CD4-positive, alpha-beta T cell treated with Interferon gamma for 1 hour (primary cell): ENCODE measurements around the gene ETV3L.
"Not testable (repeated sequence)": the region's sequence is repeated elsewhere in the genome, so short reads cannot be mapped to it uniquely, and the experiment has no call there.

ENCODE experiments used
- DNase-seq: peaks from one replicate; pipeline ENCODE4 v3.0.0-alpha.2; 2020

ETV3L gene

GRCh38 chr1:157073944-157074685, 25.5 kb downstream of the ETV3L start:
- peak; percentile 33 for DNase-seq

GRCh38 chr1:157069601-157070000, 30.0 kb downstream of the ETV3L start:
- DNase-seq, result no peak

GRCh38 chr1:157059241-157059640, 40.4 kb downstream of the ETV3L start:
- not testable (repeated sequence) for DNase-seq

DNA sequence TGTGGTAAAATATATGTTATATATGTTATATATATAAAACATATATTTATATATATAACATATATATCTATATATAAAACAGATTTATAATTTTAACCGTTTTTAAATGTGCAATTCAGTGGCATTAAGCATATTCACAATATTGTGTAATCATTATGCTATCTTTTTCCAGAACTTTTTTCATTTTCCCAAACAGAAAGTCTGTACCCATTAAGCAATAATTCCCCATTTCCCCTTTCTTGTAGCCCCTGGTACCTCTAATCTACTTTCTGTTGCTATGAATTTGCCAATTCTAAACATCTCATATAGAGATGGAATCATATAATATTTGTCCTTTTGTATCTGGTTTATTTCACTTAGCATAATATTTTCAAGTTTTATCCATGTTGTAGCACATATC, 43.3 kb downstream of the ETV3L start:
- no peak for DNase-seq

GRCh38 chr1:157055729-157056128, 43.9 kb downstream of the ETV3L start:
- DNase-seq, result not testable (repeated sequence)

DNA sequence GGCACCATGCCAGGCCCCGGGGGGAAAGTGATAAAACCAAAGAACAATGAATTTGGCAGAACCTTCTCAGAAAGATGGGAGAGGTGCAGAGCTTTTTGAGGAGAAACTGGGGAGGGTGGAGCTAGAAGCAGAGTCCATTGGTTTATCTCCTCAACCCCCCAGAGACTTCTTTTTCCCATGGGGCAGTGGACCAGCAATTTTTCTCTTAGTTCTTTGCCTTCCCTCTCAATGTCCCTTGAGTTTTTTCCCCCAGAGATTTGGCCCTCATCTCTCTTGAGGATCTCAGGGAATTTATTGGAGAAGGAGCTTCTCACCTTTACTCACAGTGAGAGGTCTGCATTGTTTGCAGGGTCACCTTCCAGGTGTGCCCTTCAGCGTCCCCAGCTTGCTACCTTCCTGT, 48.8 kb downstream of the ETV3L start:
- no peak for DNase-seq

- DNase-seq, result no peak
These were observed 52.6 kb downstream of the ETV3L start for GRCh38 chr1:157047062-157047410.

- peak; percentile 24 for DNase-seq
These were observed 54.1 kb downstream of the ETV3L start, which contains the start of gene ARHGEF11 for GRCh38 chr1:157045250-157046218. Gene ARHGEF11, minus strand, starts transcription at chr1:157045742. Its CDS starts 1,412 bp downstream, at chr1:157044330.

- DNase-seq, result no peak
These were observed 55.3 kb downstream of the ETV3L start for GRCh38 chr1:157044326-157044725.

DNA sequence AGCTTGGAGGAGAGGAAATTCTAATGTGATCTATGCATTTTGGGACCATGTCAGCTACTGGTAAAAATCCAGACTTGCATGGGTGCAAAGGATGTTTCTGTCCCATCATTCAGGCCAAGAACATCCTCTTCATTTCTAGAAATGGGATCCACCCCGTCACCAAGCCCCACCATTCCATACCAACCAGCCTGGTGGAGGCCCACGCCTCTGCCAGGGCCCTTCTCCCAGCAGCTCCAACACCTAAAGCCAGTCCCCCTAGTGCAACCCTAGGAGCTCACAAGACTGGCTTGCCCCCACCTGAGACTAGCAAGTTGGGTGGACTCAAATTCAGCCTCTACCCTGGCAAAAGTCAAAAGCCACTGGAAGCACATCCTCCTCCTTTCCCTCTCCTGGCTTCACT, 55.9 kb downstream of the ETV3L start:
- no peak for DNase-seq

- no peak for DNase-seq
These were observed 56.8 kb downstream of the ETV3L start for GRCh38 chr1:157042846-157043245.
